GM13976 (cell line): ENCODE data around the gene A4GALT.

Source experiments
- DNase-seq: peaks from one replicate; pipeline ENCODE4 v3.0.0; 2012; ENCODE audit warnings: low spot score
- CTCF ChIP-seq: IDR thresholded peaks from 2 replicates; pipeline ENCODE4 v1.5.1; 2012; ENCODE audit warnings: borderline replicate concordance, mild to moderate bottlenecking; ENCODE audit not compliant: insufficient read depth; ENCODE audit errors: extremely low read depth, missing control alignments, control extremely low read depth
- in situ Hi-C: fragments of 300-500 bp; cut with MboI; formaldehyde crosslinking; loops from one replicate; pipeline ENCODE4 v1.12.0; 2022; ENCODE audit warnings: low sequenced_read_pairs, mixed read lengths, inconsistent platforms; ENCODE audit not compliant: unreplicated experiment

A4GALT gene

DNA sequence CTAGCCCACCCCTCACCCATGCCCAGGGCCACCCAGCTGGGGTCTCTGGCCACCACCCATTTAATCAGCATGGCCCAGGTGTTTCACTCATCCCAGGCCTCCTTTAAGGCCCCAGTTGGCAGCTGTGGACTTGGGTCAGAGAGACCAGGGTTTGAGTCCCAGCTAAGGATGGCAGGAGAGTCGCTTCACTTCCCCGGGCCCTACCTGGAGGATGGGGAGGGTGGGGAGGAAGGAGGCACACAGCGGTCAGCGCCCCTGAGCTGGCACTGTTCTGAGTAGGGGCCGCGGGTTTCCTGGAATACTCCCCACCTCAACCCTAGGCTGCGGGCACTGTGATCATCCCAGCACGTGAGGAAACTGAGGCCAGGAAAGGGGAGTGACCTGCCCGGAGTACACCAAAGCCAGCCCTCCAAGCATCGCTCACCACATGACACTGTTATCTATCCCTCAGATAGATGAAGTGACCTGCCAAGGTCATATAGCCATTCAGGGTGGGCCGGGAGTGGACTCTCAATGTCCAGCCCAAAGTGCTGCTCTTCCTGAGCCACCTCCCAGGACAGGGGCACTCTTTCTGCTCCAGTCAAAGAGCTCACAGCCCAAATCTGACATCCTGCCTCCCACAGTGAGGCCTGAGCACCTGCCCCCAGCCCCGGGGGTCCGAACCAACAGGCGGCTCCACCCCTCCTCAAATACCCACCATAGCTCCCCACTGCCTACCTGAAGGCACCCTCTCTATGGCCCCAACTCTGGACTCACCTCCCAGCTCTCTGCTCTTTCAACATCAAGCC lies 76.8 kb downstream of the A4GALT start:
- TF ChIP-seq CTCF: no peak
- DNase-seq: no peak
- in situ Hi-C loops: no loop called here

- in situ Hi-C loops: no loop called here
- no peak for TF ChIP-seq CTCF
- no peak for DNase-seq
Measured at GRCh38 chr22:42642806-42643633, 77.7 kb downstream of the A4GALT start.
